ENCODE data around the gene FBXL2. TPM values are rescaled to one million over a fixed set of nuclear protein-coding genes. Genes with fewer than 3 reads are reported as not detected.
A peak's percentile ranks its signal among the peaks of the same experiment; 100 is the strongest.

Gene FBXL2
- total RNA-seq, 1 donor = 9.7 TPM

DNA sequence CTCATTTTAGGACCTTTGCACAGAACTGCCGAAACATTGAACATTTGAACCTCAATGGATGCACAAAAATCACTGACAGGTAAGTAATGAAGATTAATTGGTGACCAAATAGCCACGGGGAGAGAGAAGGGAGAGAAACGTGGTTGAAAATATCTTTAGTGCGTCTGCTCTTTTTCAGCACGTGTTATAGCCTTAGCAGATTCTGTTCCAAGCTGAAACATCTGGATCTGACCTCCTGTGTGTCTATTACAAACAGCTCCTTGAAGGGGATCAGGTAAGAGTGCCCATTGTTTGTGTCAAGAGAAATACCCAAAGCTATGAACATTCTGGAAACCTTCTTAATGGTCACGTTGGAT lies 95.8 kb downstream of the FBXL2 start:
- H3K4me3 ChIP-seq (ENCODE audit: low read depth, low read length) = no peak overlapping the region
- no peak for DNase-seq (ENCODE audit: low read depth)
- TF ChIP-seq, protein P1, sequence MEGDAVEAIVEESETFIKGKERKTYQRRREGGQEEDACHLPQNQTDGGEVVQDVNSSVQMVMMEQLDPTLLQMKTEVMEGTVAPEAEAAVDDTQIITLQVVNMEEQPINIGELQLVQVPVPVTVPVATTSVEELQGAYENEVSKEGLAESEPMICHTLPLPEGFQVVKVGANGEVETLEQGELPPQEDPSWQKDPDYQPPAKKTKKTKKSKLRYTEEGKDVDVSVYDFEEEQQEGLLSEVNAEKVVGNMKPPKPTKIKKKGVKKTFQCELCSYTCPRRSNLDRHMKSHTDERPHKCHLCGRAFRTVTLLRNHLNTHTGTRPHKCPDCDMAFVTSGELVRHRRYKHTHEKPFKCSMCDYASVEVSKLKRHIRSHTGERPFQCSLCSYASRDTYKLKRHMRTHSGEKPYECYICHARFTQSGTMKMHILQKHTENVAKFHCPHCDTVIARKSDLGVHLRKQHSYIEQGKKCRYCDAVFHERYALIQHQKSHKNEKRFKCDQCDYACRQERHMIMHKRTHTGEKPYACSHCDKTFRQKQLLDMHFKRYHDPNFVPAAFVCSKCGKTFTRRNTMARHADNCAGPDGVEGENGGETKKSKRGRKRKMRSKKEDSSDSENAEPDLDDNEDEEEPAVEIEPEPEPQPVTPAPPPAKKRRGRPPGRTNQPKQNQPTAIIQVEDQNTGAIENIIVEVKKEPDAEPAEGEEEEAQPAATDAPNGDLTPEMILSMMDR (IDR thresholded peaks at IDR 0.05; ENCODE audit: insufficient read depth, low read length) = no peak

DNA sequence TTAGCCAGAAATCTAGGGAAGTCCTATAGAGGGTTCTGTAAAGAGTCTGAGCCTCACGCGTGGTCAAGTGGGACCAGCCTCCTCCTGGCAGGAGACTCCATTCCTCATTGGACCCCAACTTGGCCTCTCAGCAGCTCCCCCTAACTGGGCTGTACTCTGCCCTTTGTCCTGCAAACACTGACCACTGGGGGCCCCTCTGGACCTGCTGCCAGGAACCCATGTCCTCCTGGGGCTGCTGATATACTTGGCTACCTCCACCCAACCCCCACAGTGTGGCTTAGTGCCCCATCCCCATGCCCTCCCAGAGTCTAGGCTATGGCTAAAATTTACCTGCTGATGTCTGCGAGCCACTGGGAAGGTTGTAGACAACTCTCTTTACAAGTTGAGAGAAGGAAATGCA lies 100.2 kb downstream of the FBXL2 start:
- TF ChIP-seq, protein P1 (IDR thresholded peaks at IDR 0.05; ENCODE audit: insufficient read depth, low read length) = no peak
- no peak for DNase-seq (ENCODE audit: low read depth)
- no peak overlapping the region for H3K4me3 ChIP-seq (ENCODE audit: low read depth, low read length)

DNA sequence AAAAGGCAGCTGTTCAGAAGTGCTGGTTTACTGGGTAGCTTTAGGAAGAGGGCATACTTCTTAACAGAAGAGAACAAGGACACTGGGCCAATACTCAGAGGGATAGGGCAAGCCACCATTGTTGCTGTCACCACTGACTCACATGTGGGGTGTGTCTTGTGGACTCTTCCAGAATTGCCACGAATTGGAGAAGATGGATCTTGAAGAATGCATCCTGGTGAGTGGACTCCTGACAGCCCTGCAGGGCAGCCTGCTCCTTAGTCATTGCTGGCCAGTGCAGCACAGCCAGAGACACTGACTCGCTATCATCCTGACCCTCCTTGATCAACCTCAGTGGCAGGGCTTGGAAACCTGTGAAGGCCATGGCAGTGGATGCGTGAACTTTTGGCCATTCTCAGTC lies 100.7 kb downstream of the FBXL2 start:
- TF ChIP-seq, protein P1 (IDR thresholded peaks at IDR 0.05; ENCODE audit: insufficient read depth, low read length) = no peak
- no peak overlapping the region for H3K4me3 ChIP-seq (ENCODE audit: low read depth, low read length)
- DNase-seq (ENCODE audit: low read depth) = peak; percentile 53

DNA sequence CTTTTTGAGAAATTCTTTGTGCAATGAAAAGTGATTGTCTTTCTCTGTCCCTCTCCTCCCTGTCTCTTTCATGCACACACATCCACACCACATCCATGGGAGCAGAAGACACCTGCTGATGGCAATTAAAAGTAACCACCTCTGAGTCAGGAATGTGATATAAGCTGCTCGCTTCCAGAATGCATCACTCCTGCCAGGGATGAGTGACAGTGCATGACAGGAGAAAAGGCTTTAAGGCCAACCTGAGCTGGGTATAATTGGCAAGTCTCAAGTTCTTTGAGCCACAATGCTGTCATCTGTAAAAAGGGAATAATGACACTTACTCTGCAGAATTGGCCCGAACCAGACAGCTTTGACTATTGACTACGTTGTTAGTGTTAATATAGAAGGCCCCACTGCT lies 103.4 kb downstream of the FBXL2 start:
- no peak for DNase-seq (ENCODE audit: low read depth)
- H3K4me3 ChIP-seq (ENCODE audit: low read depth, low read length) = no peak overlapping the region

DNA sequence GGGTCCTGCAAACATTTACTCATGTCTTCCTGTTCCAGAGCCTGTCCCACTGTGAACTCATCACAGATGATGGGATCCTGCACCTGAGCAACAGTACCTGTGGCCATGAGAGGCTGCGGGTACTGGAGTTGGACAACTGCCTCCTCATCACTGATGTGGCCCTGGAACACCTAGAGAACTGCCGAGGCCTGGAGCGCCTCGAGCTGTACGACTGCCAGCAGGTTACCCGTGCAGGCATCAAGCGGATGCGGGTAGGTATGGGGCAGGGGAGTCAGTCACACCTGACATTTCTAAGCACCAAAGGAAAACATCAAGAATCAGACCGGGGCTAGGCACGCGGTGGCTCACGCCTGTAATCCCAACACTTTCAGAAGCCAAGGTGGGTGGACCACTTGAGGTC lies 106.7 kb downstream of the FBXL2 start:
- DNase-seq (ENCODE audit: low read depth) = no peak
- TF ChIP-seq, protein P1 (IDR thresholded peaks at IDR 0.05; ENCODE audit: insufficient read depth, low read length) = no peak
- H3K4me3 ChIP-seq (ENCODE audit: low read depth, low read length) = no peak overlapping the region

More for the DNA sequence above, 103.4 kb downstream of the FBXL2 start:
- TF ChIP-seq, protein P1 (IDR thresholded peaks at IDR 0.05; ENCODE audit: insufficient read depth, low read length) = no peak

DNA sequence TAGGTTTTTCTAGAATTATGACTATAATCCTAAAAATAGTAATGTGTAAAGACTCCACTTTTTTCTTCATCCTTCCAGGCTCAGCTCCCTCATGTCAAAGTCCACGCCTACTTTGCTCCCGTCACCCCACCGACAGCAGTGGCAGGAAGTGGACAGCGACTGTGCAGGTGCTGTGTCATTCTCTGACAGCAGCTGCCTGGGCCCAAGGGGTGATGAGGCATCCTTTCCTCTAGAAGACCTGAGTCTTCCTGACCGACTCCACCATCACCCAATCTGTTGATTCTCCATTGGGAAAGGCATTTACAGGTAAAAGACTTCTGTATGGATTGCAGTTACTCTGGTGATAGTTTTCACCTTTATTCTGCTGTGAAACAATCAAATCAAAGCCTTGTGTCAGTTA lies 108.2 kb downstream of the FBXL2 start:
- TF ChIP-seq, protein P1 (IDR thresholded peaks at IDR 0.05; ENCODE audit: insufficient read depth, low read length) = no peak
- DNase-seq (ENCODE audit: low read depth) = no peak
- no peak overlapping the region for H3K4me3 ChIP-seq (ENCODE audit: low read depth, low read length)

DNA sequence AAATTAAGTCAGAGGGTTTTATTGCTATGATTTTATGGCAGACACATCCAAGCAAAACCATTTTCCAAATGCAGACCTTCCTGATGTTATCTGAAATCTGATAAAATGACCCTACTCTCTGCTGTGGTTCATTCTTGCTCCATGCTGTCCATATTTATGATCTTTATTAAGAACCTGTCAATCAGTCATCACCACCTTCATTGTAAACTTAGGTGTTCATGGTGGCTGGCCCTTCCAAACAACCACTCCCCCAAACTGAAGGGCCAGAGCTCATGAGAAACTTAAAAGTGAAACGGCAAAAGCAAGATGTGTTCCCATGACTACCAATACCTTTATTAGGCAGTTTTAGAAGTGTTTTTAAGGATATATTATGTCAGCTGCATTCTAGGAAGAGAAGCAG lies 109.4 kb downstream of the FBXL2 start:
- no peak for DNase-seq (ENCODE audit: low read depth)
- TF ChIP-seq, protein P1 (IDR thresholded peaks at IDR 0.05; ENCODE audit: insufficient read depth, low read length) = no peak
- H3K4me3 ChIP-seq (ENCODE audit: low read depth, low read length) = no peak overlapping the region

All from fibroblast of the aortic adventitia (primary cell).